Dermis lymphatic vessel endothelial cell (primary cell): Measurements from ENCODE around the gene CUL9. TPM values are rescaled to one million over a fixed set of nuclear protein-coding genes. Genes with fewer than 3 reads are reported as not detected.

ENCODE experiments used
- total RNA-seq: library from RNA; depleted of rRNA; stranded (reverse); fragments of >200 nt; gene quantifications from 2 replicates; pipeline ENCODE4 v1.2.1, GENCODE V29; 2014

The CUL9 gene
- total RNA-seq = 16.9 and 17.9 TPM in 2 replicates

DNA sequence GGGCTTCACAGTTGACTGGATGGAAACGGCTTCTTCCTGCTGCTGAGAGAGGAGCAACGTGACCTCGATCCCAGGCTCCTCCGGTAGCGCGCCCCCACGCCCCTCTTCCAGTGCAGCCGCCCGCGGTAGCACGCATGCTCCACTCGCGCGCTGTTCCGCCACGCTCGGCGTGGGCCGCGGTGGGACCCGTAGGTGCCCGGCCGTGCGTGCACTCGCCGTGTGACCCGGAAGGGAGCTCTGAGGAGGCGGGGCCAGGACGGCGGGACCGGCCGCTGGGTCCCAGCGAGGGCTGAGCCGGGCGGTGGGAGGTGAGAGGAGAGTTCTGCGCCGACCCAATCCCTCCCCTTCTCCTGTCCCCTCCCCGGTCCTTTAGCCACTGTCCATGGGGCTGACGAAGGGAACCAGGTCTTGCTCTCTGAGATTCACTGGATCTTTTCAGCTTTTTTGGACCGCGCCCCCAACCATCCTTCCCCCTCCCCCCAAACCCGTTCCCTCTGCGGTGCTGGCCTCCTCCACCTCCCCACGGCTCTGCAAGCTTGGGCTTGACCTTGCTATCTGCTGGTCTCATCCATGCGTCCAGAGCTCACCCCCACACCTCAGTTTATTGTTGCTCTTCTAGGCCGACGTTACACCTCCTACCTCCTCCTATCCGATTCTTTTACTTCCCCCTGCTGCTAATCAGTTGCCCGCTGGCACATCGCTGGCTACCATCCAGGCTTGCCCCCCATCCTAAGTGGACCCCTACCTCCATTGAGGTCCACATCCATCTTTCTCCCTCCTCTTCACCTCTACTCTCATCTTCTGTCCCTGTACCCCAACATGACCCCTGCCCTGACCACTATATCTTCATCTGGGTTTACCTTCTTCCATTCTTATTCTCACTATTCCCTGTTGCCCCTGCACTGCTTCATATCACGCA, at the start of gene CUL9:
Gene CUL9, plus strand, starts transcription at position 255 of the 919 bp plus-strand sequence. CDS start 2,115 bp downstream, outside the sequence.

DNA sequence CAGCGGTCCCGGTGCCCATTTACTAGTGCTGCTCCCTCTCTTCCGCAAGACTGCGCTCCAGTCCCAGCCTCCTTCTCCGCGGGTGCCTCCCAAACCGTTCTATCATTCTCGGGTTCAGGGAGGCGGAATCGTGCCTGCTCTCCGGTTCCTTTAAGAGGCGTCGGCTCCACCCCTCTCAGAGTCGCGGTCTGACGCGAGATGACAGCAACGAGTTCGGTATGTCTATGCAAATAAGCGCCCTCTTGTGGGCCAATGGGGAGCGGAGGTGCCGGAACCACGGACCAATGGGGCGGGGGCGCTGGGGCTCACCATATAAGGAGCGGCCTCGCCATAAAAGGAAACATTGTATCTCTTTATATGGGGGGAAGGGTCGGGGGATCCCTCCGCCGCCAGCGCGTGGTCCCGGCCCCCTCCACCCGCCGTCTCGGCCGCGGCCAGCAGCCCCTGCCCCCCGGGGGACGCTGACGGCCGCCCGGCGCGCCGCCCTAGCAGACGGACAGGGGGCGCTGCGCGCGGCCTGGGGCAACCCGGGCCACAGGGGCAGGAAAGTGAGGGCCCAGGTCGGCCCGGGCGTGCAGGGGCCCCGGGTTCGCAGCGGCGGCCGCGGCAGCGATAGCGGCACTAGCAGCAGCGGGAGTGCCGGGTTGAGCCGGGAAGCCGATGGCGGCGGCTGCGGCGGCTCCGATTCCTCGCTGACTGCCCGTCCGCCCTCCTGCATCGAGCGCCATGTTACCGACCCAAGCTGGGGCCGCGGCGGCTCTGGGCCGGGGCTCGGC, 10.9 kb upstream of the CUL9 start, which contains the start of gene SRF:
Gene SRF, plus strand, starts transcription at position 339 of the 776 bp plus-strand sequence. Its CDS starts 388 bp downstream, at position 727.

DNA sequence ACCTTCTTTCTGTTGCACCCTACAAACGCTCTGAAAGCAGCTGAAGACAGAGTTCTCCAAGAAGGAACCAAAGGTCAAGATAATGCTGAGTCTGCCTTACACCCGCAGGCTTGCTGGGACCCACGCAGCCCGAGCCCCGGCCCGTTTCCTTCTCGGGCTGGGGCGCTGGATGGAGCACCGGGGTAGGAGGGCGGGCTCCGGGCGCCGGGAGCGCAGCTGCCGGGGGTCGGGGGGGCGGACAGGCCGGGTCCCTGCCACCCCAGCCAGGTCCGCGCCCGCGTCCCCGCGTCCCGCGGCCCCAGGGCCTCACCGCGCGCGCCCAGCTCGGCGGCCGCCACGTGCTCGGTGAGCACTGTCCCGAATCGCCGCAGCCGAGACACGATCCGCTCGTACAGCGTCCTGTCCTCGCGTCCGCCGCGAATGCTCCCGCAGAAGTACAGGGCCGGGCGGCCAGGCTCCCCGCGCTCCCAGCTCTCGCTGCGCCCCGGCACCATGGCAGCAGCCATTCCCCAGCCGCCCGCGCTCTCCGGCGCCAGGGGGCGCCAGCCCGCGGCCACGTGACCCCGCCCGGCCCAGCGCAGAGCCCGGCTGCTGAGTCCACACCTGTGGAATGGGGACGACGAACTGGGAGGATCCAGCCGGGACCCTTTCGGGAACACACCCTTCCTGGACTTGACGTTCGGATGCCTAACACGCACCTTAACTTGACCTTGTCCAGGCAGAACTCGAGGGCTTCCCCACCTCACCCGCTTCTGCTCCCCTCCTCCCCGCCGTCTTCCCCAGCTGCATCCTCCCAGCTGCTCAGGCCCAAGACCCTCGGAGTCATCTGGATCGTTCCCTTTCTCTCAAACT, 47.2 kb downstream of the CUL9 start, which contains the start of gene DNPH1:
Gene DNPH1, minus strand, starts transcription at position 531 of the 852 bp plus-strand sequence. Its CDS starts 25 bp downstream, at position 506.

DNA sequence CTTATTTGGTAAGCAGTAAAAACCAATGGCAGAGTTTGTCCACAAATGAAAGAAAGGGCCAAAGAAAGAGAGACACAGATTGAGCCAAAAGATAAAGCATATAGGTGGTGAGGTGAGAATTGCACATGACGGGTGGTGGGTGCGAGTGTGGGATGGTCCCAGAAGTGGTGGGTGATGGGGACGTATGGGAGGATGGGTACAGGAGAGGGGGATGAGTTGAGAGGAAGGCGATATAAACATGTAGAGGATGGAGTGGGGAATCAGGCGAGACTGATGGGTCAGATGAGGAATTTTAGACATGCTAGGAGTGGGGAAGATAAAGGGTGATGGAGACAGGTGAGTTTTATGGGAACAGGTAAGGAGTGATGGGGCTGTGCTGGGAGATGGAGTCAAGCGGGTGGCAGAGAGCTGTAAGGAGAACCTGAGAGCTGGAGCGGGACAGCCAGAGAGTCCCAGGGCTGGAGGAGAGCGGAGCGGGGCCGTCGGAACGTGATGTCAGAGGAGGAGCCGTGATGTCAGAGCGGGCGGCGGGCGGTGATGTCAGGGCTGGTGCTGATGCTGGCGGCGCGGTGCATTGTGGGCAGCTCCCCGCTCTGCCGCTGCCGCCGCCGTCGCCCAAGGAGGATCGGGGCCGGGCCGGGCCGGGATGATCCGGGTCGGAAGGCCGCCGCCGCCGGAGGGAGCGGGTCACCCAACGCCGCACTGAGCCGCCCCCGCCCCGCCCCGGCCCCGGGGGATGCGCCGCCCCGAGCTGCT, 61.1 kb downstream of the CUL9 start, which contains the start of gene TTBK1:
Gene TTBK1, plus strand, starts transcription at position 574 of the 756 bp plus-strand sequence. CDS start 3,180 bp downstream, outside the sequence.

Other genes starting within 250 kb of the CUL9 start
- gene GNMT, start 221.4 kb upstream of the CUL9 start, total RNA-seq = 0.11 and 0.17 TPM in 2 replicates
- 11.8 and 28.6 TPM in 2 replicates for gene PEX6, start 203.0 kb upstream of the CUL9 start, total RNA-seq
- 22.3 and 31.3 TPM in 2 replicates for gene PPP2R5D, start 197.6 kb upstream of the CUL9 start, total RNA-seq
- 36.4 and 37.4 TPM in 2 replicates for gene MEA1, start 168.2 kb upstream of the CUL9 start, total RNA-seq
- 134 and 141 TPM in 2 replicates for gene KLHDC3, start 167.9 kb upstream of the CUL9 start, total RNA-seq
- gene RRP36, start 160.6 kb upstream of the CUL9 start, total RNA-seq = 73.8 and 80.4 TPM in 2 replicates
- gene CUL7, start 128.3 kb upstream of the CUL9 start, total RNA-seq = 18.4 and 23.4 TPM in 2 replicates
- 11.3 and 11.5 TPM in 2 replicates for gene MRPL2, start 122.8 kb upstream of the CUL9 start, total RNA-seq
- gene KLC4, start 122.6 kb upstream of the CUL9 start, total RNA-seq = 16.5 and 17.2 TPM in 2 replicates
- 28.2 and 39.6 TPM in 2 replicates for gene PTK7, start 105.9 kb upstream of the CUL9 start, total RNA-seq
- gene SRF, start 10.9 kb upstream of the CUL9 start, total RNA-seq = 11.8 TPM in 2 replicates
- 44.8 and 59.2 TPM in 2 replicates for gene DNPH1, start 47.3 kb downstream of the CUL9 start, total RNA-seq
- gene TTBK1, start 61.3 kb downstream of the CUL9 start, total RNA-seq = not detected in 2 replicates
- gene SLC22A7, start 116.1 kb downstream of the CUL9 start, total RNA-seq = not detected in 2 replicates
- gene CRIP3, start 126.6 kb downstream of the CUL9 start, total RNA-seq = not detected in 2 replicates
- 5.4 and 7.6 TPM in 2 replicates for gene ZNF318, start 187.5 kb downstream of the CUL9 start, total RNA-seq
- gene ABCC10, start 245.3 kb downstream of the CUL9 start, total RNA-seq = 11.6 and 12.1 TPM in 2 replicates